Left renal cortex interstitium (tissue), 4 donors: ENCODE data around the gene GLRX2. TPM values are rescaled to one million over a fixed set of nuclear protein-coding genes. Genes with fewer than 3 reads are reported as not detected.
"Not testable (repeated sequence)": the region's sequence is repeated elsewhere in the genome, so short reads cannot be mapped to it uniquely, and the experiment has no call there.

Experiments used
- DNase-seq, 4 donors: peaks; one replicate each; pipeline ENCODE4 v3.0.0-alpha.2; 2013; ENCODE audit warnings: low read depth in 4 of 4, low spot score in 2 of 4, missing footprints in 1 of 4
- polyA plus RNA-seq, 4 donors: library from polyadenylated mRNA; unstranded; fragments of 120-200 nt; gene quantifications; one replicate each; pipeline ENCODE4 v1.2.1, GENCODE V29; 2013; ENCODE audit not compliant: insufficient read length in 4 of 4

Gene GLRX2, protein sequence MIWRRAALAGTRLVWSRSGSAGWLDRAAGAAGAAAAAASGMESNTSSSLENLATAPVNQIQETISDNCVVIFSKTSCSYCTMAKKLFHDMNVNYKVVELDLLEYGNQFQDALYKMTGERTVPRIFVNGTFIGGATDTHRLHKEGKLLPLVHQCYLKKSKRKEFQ
- 10 to 100 TPM; 12.2 to 13.7 (median 12.2) TPM for polyA plus RNA-seq

DNA sequence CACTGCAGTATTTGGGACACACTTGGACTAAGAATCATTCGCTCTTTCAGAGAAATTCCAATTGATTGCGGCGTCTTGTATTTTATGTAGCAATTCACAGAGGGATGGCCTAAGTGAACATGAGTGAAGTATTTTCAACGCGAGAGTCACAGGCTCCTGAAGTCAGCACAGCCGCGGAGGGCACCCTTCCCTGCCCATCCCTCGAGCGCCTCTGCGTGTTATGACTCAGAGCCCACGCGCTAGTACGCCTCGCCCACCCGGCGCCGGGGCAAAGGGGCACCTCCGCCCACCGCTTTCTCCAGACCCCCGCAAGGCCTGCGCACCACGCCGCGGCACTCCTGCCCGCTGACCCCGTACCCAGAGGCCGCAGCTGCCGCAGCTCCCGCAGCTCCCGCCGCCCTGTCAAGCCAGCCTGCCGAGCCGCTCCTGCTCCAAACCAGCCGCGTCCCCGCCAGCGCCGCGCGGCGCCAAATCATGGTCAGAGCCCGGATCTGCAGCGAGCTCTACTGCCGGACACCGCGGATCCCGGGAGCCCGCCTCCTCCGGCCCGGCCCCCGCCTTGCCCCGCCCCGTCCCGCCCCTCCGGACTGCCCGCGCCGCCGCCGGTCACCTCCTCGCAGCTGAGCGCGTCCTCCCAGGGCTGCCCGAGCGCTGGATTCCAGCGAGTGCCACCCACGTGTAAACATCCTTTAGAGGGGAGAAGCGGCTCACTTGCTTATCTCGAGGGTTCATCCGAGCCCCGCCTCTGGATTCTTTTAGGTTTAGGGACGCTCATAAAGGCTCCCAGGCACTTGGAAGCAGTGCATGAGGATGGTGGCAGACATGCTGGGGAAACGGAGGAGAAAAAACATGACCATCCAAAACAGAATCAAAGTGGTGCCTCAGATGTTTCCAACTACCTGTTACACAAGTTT lies at the start of gene GLRX2:
GLRX2 (minus strand) TSS at position 508 of the 914 bp plus-strand sequence; CDS start at position 476, 32 bp downstream.
- peak; percentile 48 to 77 (median 70) for DNase-seq

DNA sequence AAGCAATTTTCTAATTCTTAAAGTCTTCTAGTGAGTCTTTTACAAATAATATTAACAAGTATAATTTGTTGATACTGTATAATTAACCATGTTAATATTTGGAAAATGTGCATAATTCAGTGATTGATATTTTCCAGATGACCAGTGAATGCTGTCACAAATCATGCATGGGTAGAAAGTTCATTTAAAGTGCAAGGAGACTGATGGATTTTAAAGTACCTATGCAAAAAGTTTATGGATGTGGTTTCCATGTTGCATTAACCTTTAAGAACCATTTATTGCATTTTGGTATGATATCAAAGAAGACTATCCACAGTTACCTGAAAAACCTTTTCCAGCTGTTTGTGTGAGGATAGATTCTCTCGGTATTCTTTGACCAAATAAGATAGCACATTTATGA lies 39.8 kb upstream of the GLRX2 start:
- no peak for DNase-seq

DNA sequence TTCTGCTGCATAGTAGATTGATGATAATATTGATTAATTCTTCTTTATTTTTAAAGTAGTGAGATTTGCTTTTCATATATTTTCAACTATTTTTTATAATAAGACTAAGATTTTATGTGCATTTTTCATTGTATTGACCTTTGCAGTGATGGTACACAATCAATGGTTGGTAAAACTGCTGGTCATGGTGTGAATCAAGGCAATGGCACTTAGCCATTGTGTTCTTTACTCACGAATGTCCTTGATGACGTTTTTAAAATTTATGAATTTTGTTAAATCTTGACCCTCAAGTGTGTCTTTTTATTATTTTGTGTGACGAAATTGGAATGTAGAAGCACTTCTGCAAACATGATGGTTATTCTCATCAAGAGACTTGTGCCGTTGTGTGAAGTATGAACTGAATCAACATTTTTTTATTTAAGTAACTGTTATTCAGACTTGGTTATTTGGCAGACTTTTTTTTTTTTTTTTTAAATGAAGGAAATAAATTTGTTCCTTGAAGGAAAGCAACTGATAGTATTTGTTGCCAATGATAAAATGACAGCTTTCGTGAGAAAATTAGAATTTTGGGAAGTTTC lies 39.2 kb upstream of the GLRX2 start:
- no peak for DNase-seq

DNA sequence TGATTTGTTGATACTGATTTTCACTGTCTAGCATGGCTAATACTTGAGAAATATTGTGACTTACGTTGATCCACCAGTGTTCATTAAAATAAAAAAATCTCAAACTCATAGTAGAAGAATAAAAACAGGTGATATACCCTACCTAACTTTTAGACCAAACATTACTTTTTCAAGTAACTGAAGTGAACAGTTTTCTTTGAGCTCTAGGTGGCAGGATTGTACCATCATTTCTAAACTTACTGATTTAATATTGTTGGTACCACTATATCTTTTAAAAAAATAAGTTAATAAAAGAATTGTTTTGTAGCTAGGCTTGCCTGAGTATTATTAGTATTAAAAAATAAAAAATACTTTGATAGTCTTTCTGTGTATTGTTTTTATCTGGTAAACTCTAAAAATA lies 38.1 kb upstream of the GLRX2 start:
- DNase-seq: no peak

DNA sequence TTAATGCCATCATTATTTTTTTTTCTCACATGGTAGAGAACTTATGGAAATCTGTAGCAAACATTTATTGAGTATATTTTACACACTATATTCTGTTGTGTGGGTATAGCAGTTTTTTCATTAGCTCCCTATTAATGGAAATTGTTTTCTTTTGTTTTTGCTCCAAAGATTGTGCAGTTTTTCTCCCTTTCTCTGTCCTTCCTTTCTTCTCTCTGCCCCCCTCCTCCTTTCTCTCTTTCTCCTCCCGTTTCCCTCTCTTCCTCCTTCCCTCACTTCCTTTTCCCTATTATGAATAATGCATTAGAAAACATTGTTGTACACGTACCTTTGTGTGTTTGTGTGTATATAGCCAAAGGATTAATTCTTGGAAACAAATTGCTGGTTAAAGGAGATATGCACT lies 37.2 kb upstream of the GLRX2 start:
- DNase-seq: no peak

DNA sequence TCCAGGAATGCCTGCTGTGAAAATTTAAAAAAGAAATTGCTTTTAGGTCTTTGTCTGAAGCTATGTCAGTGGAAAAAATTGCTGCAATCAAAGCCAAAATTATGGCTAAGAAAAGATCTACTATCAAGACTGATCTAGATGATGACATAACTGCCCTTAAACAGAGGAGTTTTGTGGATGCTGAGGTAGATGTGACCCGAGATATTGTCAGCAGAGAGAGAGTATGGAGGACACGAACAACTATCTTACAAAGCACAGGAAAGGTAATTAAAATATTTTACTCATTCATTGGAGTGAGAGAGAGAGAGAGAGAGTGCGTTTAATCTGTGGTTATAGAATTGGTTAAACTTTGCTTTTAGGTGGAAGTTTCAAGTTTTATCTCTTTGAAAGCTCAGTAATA lies 36.6 kb upstream of the GLRX2 start:
- DNase-seq: no peak

DNA sequence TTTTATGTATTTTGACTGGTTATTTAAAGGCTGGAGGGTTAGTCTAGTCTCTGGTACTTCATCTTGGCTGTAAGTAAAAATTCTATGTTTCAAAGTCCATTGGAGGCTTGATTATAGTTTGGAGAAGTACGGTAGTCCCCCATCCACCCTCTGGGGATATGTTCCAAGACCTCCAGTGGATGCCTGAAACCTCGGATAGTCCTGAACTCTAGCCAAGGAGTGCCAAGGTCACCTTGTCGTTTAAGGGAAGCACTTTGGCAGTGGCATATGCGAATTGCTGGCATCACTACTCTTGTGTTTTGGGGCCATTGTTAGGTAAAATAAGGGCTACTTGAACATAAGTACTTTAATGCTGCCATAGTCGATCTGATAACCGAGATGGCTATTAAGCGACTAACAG lies 35.0 kb upstream of the GLRX2 start:
- DNase-seq: no peak

DNA sequence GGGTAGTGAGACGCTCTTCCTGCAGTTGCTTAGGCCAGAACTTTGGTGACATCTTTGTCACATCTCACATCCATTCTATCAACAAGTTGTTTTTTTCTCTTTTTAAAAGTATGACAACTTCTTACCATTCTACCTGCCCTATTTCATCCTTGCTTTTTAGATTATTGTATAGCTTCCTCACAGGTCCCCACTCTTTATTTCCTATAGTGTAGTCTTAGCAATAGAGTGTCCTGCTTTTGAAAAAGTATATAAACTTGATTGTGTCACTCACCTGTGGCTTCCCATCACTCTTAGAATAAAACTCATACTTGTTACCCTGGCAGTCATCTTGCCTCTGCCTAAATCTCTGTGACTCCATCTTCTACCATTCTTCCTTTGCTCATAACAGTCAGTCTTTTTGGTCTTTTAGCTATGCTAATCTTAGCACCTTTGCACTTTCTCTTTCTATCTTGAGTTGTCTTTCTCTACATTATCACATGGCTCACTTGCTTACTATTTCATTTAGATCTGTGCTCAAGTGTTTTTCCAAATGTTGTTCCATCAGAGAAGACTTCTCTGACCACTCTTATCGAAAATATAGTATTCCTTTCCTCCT lies 26.1 kb upstream of the GLRX2 start:
- no peak for DNase-seq

DNA sequence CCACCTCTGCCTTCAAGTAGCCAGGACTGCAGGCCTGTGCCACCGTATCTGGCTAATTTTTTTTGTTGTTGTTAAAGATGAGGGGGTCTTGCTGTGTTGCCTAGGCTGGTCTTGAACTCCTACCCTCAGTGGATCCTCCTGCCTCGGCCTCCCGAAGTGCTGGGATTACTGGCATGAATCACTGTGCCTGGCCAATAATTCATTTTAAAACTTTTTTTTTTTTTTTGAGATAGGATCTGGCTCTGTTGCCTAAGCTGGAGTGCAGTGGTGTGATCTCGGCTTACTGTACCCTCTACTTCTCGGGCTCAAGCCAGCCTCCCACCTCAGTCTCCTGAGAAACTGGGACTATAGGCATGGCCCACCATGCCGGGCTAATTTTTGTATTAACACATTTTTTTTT lies 20.2 kb upstream of the GLRX2 start:
- DNase-seq: no peak

DNA sequence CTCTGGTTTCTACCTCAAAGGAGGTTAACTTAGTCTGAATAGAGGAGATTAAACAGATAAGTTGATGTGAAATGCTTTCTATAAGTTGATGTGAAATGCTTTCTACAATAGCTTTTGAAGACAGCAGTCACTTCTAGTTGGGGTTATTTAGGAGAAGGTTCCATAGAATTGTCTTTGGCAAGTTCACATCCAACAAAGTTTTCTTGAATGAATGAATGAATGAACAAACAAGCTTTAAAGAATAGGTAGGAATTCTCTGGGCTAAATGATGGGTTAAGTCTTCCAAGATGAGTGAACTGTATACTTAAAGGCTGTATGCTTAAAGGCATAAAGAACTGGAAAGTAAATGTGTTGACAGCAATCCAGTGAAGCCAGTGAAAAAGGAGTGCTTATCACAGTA lies 18.5 kb upstream of the GLRX2 start:
- no peak for DNase-seq

DNA sequence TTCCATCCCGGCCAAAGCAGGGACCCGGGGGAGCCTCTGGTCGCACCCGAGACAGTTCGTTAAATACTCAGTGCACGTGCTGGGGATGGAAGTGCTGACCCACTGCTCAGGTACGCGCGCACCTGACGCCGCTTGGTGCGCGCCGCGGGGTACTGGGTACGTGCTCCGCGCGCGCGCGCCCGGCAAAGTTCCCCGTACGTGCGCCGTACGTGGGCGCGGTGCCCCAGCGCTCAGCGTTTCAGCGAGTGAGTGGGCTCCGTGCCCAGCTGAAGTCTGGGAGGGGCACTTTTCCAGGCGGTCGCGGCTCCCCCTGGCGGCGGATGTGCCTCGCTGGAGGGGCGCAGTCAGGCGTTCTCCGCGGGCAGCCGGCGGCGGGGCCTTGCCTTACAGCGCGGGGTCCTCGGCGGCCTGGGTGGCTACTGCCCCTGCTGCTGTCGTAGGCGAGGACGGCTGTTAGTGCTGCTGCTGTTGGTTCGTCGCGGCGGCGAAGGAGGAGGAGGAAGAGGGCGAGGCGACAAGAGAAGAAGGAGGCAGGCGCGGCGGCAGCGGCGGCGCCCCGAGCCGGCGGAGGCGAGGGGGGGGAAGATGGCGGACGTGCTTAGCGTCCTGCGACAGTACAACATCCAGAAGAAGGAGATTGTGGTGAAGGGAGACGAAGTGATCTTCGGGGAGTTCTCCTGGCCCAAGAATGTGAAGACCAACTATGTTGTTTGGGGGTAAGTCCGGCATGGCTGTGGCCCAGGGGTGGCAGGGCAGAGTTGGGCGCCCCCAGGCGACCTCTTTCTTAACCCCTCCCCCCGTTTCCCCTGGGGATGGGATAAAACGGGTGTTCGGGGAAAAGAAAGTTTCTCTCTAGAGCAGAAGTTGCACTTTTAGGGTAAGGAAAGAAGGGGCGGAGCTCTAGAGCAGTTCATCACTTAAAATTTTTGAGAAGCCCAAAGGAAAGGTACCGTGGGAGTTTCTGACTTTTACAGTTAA lies 16.7 kb upstream of the GLRX2 start, which contains the start of gene CDC73:
CDC73 (plus strand) TSS at position 416 of the 978 bp plus-strand sequence; CDS start at position 586, 170 bp downstream.
- peak; percentile 90 to 94 (median 92) for DNase-seq

DNA sequence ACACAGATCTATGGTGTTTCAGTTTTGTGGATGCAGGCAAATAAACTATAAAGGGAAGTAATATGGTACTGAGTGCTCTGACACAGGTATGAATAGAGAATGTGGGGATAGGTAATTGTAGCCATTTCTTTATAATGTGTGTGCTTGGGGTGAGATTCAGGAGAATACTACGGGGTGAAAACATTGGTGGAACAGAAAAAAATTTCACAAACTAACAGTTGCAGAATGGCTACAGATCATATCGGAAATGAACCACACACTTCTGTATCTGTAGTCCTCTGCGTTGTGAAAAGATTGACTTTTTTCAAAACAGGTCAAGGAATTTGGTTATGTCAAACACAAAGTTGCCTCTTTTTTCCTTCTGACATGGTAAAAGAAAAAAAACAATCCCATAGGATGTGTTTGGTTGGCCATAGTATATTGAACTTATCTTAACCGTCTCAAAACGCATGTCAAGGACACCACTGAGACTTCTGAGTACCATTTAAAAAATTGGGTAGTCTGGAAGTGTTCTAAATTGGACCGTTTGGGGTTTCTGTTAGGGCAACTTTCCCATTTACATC lies 15.5 kb upstream of the GLRX2 start:
- DNase-seq: no peak

DNA sequence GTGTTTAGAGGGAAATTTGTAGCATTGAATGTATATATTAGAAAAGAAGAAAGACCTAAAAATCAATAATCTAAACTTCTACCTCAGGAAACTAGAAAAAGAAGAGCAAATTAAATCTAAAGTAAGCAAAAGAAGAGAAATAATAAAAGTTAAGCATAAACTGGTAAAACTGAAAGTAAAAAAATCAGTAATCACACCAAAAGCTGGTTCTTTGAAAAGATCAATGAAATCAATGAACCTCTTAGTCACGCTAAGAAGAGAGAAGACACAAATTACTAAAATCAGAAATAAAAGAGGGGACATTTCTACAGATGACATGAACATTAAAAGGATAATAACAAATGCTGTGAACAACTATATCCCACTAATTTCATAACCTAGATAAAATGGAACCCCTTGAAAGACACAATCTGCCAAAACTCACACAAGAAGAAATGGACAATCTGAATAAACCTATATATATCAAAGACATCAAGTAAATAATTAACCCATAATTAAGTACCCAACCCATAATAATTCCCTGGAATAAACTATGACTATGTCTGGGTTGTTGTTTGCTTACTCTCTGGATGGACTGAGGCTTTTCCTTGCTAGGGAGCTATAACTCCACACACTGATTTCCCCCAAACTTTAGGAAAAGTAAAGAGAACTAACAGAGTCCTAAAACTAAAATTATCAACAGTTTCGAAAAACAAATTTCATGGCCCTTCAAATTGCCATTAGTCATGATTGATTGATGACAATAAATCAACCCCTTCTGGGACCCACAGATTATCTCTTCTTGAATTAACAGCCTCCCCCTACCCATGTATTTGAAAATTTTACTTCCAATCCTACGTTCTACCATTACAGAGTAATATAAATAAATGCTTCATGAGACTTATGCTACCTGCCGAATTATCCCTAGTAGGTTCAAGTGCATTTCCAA lies 13.9 kb upstream of the GLRX2 start:
- no peak for DNase-seq

DNA sequence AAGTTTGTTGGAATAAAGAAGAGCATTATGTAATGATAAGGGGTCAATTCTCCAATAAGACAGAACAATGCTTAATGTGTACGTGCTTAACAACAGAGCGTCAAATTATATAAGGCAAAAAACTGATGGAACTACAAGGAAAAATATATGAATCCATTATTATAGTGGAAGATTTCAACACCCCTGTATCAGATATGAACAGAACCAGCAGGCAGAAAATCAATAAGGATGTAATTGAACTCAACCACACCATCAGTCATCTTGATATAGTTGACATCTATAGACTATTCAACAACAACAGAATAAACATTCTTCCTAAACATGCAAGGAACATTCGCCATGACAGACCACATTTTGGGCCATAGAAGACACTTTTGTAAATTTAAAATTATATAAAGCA lies 13.0 kb upstream of the GLRX2 start:
- DNase-seq: no peak

DNA sequence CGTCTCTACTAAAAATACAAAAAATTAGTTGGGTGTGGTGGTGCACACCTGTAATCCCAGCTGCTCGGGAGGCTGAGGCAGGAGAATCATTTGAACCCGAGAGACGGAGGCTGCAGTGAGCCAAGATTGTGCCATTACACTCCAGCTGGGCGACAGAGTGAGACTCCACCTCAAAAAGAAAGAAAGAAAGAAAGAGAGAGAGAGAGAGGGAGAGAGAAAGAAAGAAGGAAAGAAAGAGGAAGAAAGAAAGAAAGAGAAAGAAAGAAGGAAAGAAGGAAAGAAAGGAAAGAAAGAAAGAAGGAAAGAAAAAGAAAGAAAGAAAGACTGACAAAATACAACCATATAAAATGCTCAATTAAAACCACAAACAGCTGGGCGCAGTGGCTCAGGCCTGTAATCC lies 12.0 kb upstream of the GLRX2 start:
- not testable (repeated sequence) for DNase-seq

DNA sequence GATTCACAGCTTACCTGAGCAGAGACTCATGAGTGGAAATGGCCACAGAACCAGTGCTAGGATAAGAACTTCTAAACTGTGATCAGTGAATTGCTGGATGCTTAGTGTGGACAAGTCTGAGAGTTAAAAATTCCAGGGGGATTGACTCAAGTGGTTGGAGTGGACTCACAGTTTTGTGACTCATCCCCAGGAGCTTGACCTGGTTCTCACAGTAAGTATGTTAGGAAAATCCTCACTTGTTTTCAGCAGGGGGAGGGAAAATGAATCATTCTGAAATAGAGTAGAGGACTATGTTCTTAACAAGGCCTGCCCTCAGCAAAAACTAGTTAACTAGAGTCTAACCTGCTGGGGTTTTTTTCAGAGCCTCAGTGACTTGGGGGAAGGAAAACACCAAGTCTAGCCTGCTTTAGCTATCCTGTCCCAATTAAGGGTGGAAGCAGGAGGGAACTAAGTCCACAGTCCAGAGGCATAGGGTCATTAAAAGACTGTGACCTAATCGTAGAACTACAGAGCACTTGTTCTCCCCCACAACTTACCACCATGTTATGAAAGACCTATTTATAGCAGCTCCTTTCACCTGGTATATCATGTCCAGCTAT lies 10.5 kb upstream of the GLRX2 start:
- no peak for DNase-seq

DNA sequence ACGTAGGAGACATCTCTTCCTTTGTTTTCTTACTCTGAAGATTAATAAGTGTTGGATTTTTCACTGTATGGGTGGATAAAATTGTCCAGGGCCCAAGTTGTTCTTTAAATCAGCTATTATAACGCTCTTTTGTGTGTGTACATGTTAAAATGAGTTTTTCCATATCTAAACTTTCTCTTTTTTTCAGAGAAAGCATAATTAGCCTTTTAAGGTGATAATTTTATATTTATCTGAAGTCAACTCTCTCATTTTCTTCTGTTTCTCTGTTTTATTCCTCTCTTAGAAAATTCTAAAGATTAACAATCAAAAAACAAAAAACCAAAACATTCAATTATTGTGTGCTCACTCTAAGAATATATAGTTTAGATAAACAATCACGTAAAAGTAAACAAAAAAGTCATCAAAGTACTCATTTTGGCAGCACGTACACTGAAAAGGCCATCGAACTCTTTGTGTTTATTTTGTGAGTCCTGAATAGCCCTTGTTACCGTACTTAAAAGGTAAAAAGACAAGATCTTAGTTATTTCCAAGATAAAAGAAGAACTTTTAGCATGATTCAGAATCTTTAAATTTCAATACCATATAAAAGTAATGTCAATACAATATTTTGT lies 9.4 kb upstream of the GLRX2 start:
- no peak for DNase-seq

DNA sequence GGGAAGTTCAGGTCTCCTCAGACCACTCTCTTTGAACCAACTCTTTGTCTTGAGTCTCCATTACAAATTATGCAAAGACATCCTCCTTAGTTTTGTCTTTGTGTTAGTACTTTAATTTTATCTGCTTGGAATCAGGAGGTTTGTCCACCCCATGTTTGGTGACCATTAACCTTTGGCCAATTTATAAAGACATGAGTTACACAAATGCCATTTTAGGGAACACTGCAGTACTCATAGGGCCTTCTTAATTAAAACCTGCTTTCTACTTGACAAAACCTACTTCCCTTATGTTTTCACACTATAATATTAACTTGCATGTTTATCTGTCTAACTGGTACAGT lies 8.7 kb upstream of the GLRX2 start:
- no peak for DNase-seq
